GM18508 (cell line): Measurements from ENCODE around the gene NTM.

Source experiments
- ATAC-seq: cut with Tn5 transposase; IDR thresholded peaks from one replicate; pipeline ENCODE4 v1.9.1; 2021; ENCODE audit warnings: moderate number of reproducible peaks; ENCODE audit not compliant: insufficient read depth, unreplicated experiment

NTM gene

GRCh38 chr11:131918663-131919062 lies 548.2 kb downstream of the NTM start:
- ATAC-seq = no peak

DNA sequence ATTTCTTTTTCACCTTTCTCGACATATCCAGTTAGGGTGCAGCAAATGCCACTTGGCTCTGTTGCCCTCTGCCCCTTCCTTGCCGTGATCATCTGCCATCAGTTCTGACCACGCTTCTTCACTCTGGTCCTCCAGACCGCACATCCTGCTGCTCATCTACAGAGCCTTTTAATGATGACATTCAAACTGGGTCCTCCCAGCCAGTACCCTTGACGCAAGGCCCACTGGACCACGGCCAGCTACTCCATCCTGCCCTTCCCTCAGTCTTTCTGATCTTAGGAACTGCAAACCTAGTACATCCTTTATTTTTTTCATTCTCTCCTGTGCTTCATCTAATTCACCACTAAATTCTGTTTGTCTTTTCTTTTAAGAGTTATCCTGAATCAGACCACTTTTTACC lies 551.8 kb downstream of the NTM start:
- no peak for ATAC-seq

DNA sequence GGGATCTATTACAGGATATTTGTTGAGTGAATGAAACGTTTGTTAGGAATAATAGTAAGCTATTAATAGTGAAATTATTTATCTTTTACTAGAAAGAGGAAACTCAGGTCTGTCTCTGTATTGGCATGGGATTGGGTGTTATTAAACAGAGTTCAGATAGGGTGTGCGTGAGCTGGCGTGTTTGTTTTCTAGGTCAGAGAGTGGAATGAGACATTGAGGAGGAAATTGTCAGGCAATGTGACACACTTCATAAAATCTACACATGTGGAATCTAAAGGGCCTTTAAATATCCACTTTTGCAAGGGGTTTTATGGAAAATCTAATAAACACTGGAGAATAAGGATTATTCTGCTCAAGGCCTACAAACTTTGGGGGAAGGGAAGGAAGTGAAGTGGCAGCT lies 552.9 kb downstream of the NTM start:
- ATAC-seq = no peak

DNA sequence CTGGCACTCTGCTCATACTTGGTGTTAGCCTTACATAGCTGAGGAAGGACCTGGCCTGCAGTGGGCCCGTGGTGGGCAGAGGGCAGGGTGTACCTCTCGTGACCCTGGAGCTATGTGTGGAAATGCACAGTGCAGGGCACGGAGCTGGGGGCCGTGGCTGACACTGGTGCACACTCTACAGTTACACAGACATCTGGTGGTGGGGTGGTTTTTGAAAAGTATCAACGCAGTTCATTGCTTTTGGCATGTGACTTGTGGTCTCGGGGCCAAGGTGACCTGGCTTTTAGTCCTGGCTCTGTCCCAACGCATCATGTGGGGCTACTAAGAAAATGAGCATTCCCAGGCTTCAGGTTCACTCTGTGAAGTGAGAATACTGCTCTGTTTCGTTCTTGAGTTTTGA lies 553.6 kb downstream of the NTM start:
- ATAC-seq = no peak

- no peak for ATAC-seq
Observed at GRCh38 chr11:131924457-131925201, 554.2 kb downstream of the NTM start.

- ATAC-seq = no peak
Observed at GRCh38 chr11:131925829-131926228, 555.4 kb downstream of the NTM start.

GRCh38 chr11:131928992-131929391 lies 558.6 kb downstream of the NTM start:
- ATAC-seq = no peak

DNA sequence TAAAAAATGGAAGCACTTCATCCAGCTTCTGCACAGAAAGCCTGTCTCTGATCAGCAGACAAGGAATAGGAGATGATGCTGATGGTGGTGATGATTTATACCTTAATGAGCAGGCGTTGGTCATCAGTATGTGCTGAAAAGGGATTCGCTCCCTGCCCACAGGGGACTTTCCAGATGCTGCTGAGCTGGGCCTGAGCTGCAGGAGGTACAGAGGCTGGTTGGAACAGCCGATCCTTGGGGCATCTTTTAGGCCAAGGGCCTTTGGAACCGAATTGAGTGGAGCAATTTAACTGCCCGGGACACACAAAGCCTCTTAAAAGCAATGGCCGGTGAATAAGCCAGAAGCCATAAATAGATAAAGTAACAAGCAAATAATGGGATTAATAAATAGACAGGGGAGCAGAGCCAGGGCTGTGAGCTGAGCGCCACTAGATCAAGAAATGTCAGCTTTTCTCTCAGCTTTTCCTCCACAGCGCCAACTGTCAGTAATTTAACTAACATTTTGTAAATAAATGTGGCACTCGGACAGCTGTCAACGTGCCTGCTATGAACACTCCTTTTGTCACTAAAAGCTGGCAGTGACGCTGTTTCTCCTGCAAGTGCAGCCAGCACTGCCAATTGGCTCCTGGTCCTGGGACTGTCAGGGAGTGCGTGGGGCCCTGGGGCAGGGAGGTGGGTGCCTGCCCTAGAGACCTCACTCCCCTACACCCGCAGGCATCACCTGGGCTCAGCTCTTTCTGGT lies 562.3 kb downstream of the NTM start:
- ATAC-seq = no peak

DNA sequence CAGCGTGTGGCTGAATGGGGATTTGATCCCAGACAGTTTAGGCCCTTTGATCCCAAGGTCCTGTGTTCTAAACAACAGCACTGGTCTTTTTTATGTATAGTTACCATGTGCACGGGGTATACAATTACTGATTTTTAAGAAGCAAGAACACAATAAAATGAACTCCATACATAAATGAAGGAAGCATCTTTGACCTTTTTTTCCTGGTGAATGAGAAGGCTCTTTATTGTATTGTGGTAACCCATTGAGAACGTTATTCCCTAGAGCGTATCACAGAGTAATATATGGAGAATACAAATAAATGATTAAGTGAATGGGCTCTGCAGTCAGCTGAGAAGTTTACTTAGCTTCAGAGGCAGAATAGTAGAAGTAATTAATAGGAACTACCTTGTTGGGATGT lies 563.6 kb downstream of the NTM start:
- no peak for ATAC-seq

DNA sequence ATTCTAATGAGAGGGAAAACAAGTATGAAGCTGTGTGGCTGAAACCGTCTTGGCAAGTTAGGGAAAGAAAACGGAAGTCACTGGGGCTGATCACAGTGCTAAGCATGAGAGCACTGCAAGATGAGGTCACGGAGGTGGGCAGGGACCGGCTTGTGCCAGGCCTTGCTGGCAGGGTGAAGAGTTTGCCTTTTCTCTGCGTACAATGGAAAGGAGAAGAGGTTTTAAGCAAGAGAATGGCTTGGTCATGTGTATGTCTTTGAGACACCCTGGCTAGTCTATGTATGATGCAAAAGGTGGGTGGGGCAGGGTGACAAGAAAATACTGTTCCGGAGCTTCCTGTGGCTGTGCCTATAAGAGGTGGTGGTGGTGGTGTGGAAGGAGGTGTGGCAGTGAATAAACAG lies 567.9 kb downstream of the NTM start:
- ATAC-seq = no peak

DNA sequence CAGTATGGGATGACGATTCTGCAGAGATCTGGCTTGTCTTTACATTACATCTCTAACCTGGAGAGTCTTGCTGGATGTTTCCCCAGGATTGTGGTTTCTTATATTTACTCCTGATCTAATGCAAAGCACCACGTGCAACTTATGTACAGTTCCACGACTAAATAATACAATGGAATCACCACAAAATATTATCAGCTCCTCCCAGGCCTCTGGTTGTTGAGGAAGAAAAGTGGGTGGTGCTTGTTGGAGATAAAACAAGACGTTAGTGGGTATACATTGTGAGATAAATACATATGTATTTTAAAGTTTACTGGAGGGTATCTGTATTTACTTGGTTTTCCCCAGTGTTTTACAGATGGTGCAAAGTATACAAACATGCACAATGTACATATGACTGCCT lies 569.7 kb downstream of the NTM start:
- no peak for ATAC-seq

- ATAC-seq = no peak
Observed at GRCh38 chr11:131942878-131943277, 572.5 kb downstream of the NTM start.

DNA sequence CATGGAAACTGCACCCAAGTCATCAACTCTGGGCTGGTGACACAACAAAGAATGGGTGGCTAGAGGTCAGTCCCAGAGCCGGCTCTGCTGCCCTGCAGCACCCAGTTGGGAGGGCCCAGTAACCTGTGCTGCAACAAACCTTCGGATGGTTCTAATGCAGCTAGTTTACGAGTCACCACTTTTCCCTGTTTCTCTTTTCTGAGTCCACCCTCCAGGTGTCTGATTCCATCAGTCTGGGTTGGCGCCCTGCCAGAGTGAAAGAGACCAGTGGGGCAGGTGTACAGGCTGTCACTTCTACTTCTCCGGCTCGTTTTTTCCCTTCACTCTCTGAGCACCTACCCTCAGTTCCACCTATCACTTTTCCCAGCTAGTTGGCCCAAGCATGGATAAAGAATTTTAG lies 572.9 kb downstream of the NTM start:
- ATAC-seq = no peak

DNA sequence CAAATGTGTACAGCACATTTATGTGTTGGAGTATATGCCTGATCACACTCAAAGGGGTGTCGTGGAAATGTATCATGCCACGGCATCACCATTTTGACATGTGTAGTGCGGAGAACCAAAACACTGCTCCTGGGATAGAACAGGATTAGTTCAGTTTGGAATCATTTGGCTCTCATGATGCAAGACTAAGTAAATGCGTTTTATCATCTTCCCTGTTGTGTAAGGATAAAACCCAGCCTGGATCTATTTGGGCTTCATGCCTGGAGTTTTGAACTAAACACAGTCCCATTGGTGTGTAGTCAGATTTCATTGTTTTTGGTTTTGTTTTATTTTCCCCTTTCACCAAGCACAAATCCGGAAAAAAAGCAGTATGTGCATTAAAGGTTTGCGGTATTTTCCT lies 574.3 kb downstream of the NTM start:
- no peak for ATAC-seq

DNA sequence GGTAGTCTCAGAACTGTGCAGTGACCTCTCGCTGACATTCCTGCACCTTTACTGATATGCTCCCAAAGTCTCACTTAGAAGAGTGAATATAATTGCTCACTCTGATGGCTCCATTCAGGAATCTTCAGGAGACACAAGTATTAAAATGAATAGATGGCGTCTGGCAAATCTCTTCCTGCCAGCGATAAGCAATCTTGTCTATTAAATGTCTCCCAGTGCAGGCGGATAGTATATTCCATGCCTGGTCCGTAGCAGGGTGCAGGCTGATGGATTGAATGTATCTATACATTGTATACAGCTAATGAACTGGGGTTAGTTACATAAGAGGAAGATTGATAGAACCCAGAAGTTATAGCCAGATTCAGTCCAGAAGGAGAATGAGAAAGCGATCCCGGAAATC lies 575.3 kb downstream of the NTM start:
- ATAC-seq = no peak

DNA sequence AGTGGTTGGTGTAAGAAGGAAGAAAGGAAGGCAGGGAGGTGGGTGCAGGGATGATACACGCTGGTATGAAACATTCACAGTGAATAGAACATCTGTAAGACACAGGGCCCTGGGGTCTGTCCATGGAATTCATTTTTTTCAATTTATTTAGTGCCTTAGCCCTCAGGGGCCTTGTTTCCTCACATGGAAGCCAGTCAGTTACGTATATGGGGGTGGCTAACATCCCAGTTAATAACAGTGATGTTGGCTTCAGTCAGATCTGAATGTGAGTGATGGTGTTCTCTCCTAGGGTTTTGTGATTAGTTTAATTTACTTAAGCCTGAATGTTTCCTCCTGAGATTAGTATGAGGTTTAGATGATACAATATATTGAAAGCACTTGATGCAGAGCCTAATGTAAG lies 577.1 kb downstream of the NTM start:
- no peak for ATAC-seq

GRCh38 chr11:131951121-131951520 lies 580.7 kb downstream of the NTM start:
- no peak for ATAC-seq

DNA sequence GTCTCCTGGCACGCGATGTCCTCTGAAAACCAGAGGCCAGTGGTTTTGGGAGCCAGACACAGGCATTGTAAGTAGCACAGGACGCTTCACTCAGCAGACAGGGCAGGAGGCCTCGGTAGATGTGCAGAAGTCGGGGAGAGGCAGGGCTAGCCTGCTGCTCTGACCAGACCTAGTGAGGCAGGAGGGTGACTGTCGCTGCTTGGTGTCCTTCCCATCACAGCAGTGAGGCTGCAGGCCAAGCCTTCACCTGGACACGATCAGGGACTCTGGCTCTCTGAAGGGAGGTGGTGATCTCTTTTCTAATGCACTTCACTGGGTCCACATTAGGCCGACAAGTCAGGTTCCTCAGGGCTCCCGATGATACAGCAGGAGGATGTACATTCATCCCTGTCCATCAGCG lies 583.7 kb downstream of the NTM start:
- no peak for ATAC-seq

- no peak for ATAC-seq
Observed at GRCh38 chr11:131955904-131956303, 585.5 kb downstream of the NTM start.

GRCh38 chr11:131957201-131957600 lies 586.8 kb downstream of the NTM start:
- ATAC-seq = no peak

GRCh38 chr11:131957875-131958274 lies 587.5 kb downstream of the NTM start:
- no peak for ATAC-seq

DNA sequence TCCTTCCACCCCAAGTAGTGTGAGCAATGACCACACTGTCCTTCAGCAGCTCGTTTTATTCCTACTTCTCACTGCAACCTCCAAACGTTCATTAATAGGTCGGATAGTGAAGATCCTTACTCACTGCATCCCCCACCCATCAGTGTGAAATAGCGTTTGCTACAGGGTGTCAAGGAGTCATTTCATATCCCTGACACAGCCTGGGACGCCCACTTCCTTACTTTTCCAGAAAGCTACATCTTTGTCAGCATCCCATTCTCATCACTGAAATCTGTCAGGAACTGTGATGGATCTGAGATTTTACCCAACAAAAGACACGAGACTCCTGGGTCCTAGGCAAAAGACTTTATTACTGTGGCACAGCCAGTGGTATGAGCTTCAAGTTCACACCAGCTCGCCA lies 592.4 kb downstream of the NTM start:
- no peak for ATAC-seq
